ENCODE data around the gene PCDHA9.
"Not testable (repeated sequence)": the region's sequence is repeated elsewhere in the genome, so short reads cannot be mapped to it uniquely, and the experiment has no call there.

- not testable (repeated sequence) for TF ChIP-seq EZH2phosphoT487 (IDR thresholded peaks at IDR 0.05; ENCODE audit: borderline replicate concordance, low read length); CTCF (IDR thresholded peaks at IDR 0.05; ENCODE audit: low read depth, low read length, poor library complexity, severe bottlenecking)
These were observed 39.8 kb upstream of the PCDHA9 start for GRCh38 chr5:140808241-140808888.

All from DOHH2 (cell line).